Activated T-cell treated with anti-CD3 and anti-CD28 coated beads for 1 hour (primary cell): ENCODE results near the gene HYDIN.
"Not testable (repeated sequence)": the region's sequence is repeated elsewhere in the genome, so short reads cannot be mapped to it uniquely, and the experiment has no call there.

Experiments
- DNase-seq: peaks from one replicate; pipeline ENCODE4 v3.0.0-alpha.2; 2020; ENCODE audit warnings: low read depth

Gene HYDIN

GRCh38 chr16:70861996-70862395, 368.5 kb downstream of the HYDIN start:
- DNase-seq: not testable (repeated sequence)

GRCh38 chr16:70851299-70851698, 379.2 kb downstream of the HYDIN start:
- not testable (repeated sequence) for DNase-seq

- DNase-seq: not testable (repeated sequence)
Measured at GRCh38 chr16:70823498-70824118, 406.9 kb downstream of the HYDIN start.

- DNase-seq: not testable (repeated sequence)
Measured at GRCh38 chr16:70822734-70823133, 407.8 kb downstream of the HYDIN start.

GRCh38 chr16:70818088-70818487, 412.4 kb downstream of the HYDIN start:
- DNase-seq: not testable (repeated sequence)

- DNase-seq: no peak
Measured at GRCh38 chr16:70809392-70810060, 421.0 kb downstream of the HYDIN start.

GRCh38 chr16:70808371-70808770, 422.2 kb downstream of the HYDIN start:
- DNase-seq: no peak

- no peak for DNase-seq
Measured at GRCh38 chr16:70805787-70806186, 424.7 kb downstream of the HYDIN start.

GRCh38 chr16:70805380-70805779, 425.1 kb downstream of the HYDIN start:
- no peak for DNase-seq

GRCh38 chr16:70804734-70805169, 425.8 kb downstream of the HYDIN start:
- no peak for DNase-seq

- no peak for DNase-seq
Measured at GRCh38 chr16:70804153-70804733, 426.3 kb downstream of the HYDIN start.

GRCh38 chr16:70803319-70803718, 427.2 kb downstream of the HYDIN start:
- DNase-seq: no peak

GRCh38 chr16:70801611-70802010, 428.9 kb downstream of the HYDIN start:
- DNase-seq: no peak

- peak; percentile 97 for DNase-seq
Measured at GRCh38 chr16:70800781-70801480, 429.6 kb downstream of the HYDIN start, which contains the start of gene VAC14. TSS of gene VAC14 (minus strand) at chr16:70801158. CDS start at chr16:70800900, 258 bp downstream.

- DNase-seq: no peak
Measured at GRCh38 chr16:70800311-70800710, 430.2 kb downstream of the HYDIN start.

GRCh38 chr16:70796301-70796700, 434.2 kb downstream of the HYDIN start:
- no peak for DNase-seq

GRCh38 chr16:70795296-70795912, 435.1 kb downstream of the HYDIN start:
- DNase-seq: no peak

- DNase-seq: no peak
Measured at GRCh38 chr16:70793851-70794502, 436.5 kb downstream of the HYDIN start.

- no peak for DNase-seq
Measured at GRCh38 chr16:70790815-70791214, 439.7 kb downstream of the HYDIN start.

- DNase-seq: no peak
Measured at GRCh38 chr16:70789595-70790447, 440.7 kb downstream of the HYDIN start.
